Heart left ventricle (tissue), 16 donors: Measurements from ENCODE around the gene NUP133. TPM values are rescaled to one million over a fixed set of nuclear protein-coding genes. Genes with fewer than 3 reads are reported as not detected.

Experiments used
- ATAC-seq, 4 donors: fragments of 200-7000 bp; cut with Tn5 transposase; one replicate each; pipeline ENCODE4 v1.9.1; 2020 to 2022; ENCODE audit warnings: moderate library complexity in 4 of 4, mild to moderate bottlenecking in 3 of 4, moderate number of reproducible peaks in 1 of 4
- DNase-seq, 5 donors: peaks; one replicate each; pipeline ENCODE4 v3.0.0-alpha.2; 2020
- H3K27ac ChIP-seq, 12 donors: fragments of 200-600 bp; sonication (generic) in 4 of 12; one replicate each; pipeline versions ENCODE4 v1.5.0 to v1.8.0; 2016 to 2022; ENCODE audit warnings: mild to moderate bottlenecking in 2 of 12
- H3K27me3 ChIP-seq, 9 donors: fragments of 200-600 bp; sonication (generic) in 2 of 9; one replicate each; pipeline versions ENCODE4 v1.5.1 to v1.8.0; 2016 to 2022; ENCODE audit warnings: mild to moderate bottlenecking in 3 of 9
- H3K36me3 ChIP-seq, 9 donors: fragments of 200-600 bp; sonication (generic) in 2 of 9; one replicate each; pipeline versions ENCODE4 v1.5.0 to v1.8.0; 2018 to 2022; ENCODE audit warnings: mild to moderate bottlenecking in 2 of 9
- H3K4me1 ChIP-seq, 12 donors: fragments of 200-600 bp; sonication (generic) in 4 of 12; one replicate each; pipeline versions ENCODE4 v1.5.0 to v1.8.0; 2016 to 2022; ENCODE audit warnings: mild to moderate bottlenecking in 3 of 12
- H3K4me3 ChIP-seq, 12 donors: fragments of 200-600 bp; sonication (generic) in 4 of 12; one replicate each; pipeline versions ENCODE4 v1.5.0 to v1.8.0; 2017 to 2022; ENCODE audit warnings: mild to moderate bottlenecking in 9 of 12, moderate library complexity in 4 of 12
- H3K9me3 ChIP-seq, 12 donors: fragments of 200-600 bp; sonication (generic) in 4 of 12; one replicate each; pipeline versions ENCODE4 v1.5.0 to v1.8.0; 2016 to 2022; ENCODE audit warnings: mild to moderate bottlenecking in 1 of 12
- POLR2A ChIP-seq, 2 donors: fragments of 450-650 bp; IDR thresholded peaks; one replicate each; pipeline ENCODE4 v1.6.1; 2017; ENCODE audit warnings: antibody characterized with exemption in 2 of 2, mild to moderate bottlenecking in 2 of 2, moderate library complexity in 2 of 2
- whole genome bisulfite sequencing, 4 donors: extraction: QIAGEN DNeasy Blood & Tissue Kit in 2 of 4; methylation state at CpG; one replicate each; pipeline versions ENCODE4 v1.1.5 to v1.1.7; 2013 to 2018; 5-methylcytosine and 5-hydroxymethylcytosine counted together
- intact Hi-C, 10 donors: fragments of 100-400 bp; cut with DNase I; formaldehyde crosslinking; loops; one replicate each; pipeline versions ENCODE4 v1.11.1 to v1.14.2; 2022
- polyA plus RNA-seq, 2 donors: library from polyadenylated mRNA; stranded (reverse); fragments of 200-250 nt; gene quantifications; one replicate each; pipeline ENCODE4 v1.2.3, GENCODE V29; 2013
- total RNA-seq, 9 donors: library from RNA; depleted of rRNA in 2 of 9; stranded (reverse); fragments of >200 nt in 2 of 9; fragmentation: NEBNext Ultra II Directional in 3 of 9; extraction: Animal tissue kit (Norgen Biotek cat#: 25700) in 3 of 9; gene quantifications; one replicate each; pipeline versions ENCODE4 v1.1.0 to v1.2.4, GENCODE V29; 2016 to 2023
- TF ChIP-seq, protein P1 (sequence below), 12 donors: fragments of 200-600 bp; sonication (generic) in 4 of 12; IDR thresholded peaks; one replicate each; pipeline versions ENCODE4 v1.5.0 to v1.8.0; 2018 to 2022; ENCODE audit warnings: antibody characterized with exemption in 12 of 12, mild to moderate bottlenecking in 5 of 12
- donor health status: ischemic (EF 13 %, LVEDD 7.1; RV severe dilation, severe dysfunction).
- donor health status: healthy with polysubstance abuse.
- donor health status: DM: no; HTN: yes; CAD: no.
- donor health status: DM: no; HTN: no; CAD: no.
- donor health status: ischemic (EF 25% LVEDD 6.9; RV normal size, moderate dysfunction).
- donor health status: ischemic (EF 25% LVEDD 5.7; RV mildly dilated, moderate dysfunction).
- donor health status: healthy.
- donor health status: DM: yes; HTN: yes; CAD: no.
- donor health status: ischemic (EF 35%, LVEDD 5.7; RV mildly dilated, moderate dysfunction).
- donor health status: nonischemic (EF 11% LVEDD 7.7; RV severe dilation, severe dysfunction).
- donor health status: DM: yes; HTN: yes; CAD: no.
- donor health status: PGD.
- donor health status: ischemic (EF 29% LVEDD 5.4; RV normal size, mild dysfunction).
- donor health status: nonischemic (EF 23%, LVEDD 6.1; RV moderate dilation, normal function).

NUP133 gene
- total and polyA plus RNA-seq, 11 donors: 8.0 to 37.3 (median 28.6) TPM

DNA sequence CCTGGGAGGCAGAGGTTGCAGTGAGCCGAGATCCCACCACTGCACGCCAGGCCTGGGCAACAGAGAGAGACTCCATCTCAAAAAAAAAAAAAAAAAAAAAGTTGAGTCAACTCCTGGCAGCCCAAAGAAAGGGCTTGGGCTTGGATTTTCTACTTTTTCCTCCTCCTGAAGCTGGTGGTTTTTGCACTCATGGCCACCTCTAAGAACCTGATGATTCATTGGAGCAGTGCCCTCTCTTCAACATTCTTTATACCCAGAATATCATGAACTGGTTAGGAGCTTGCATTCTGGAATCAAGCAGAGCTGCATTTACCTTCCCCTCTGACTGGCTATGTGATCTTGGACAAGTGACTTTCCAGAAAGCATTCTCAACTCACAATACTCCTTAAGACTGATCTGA, 70.7 kb downstream of the NUP133 start:
- WGBS, 4 donors: 92 to 100% (median 99%) methylated on average over 2 of the region's 2 CpGs

GRCh38 chr1:229436201-229436600, 71.9 kb downstream of the NUP133 start:
- Histone ChIP-seq H3K27me3 (peaks cover 10 to 45% (median 34%) of the 10 kb centered on the region in 9 donors), H3K36me3 (peaks cover 0 to 35% (median 15%) of the 10 kb centered on the region in 9 donors), H3K4me3 (no peak overlapping the region), H3K27ac (peak overlapping the region in 9 of 12 donors; percentile 47 to 98 (median 92)), H3K4me1 (peaks cover 0 to 56% (median 10%) of the 10 kb centered on the region in 12 donors), H3K9me3 (no peaks in the 10 kb centered on the region)
- DNase-seq (peak in 1 of 5 donors; percentile 16), ATAC-seq (no peak)
- TF ChIP-seq, protein P1, sequence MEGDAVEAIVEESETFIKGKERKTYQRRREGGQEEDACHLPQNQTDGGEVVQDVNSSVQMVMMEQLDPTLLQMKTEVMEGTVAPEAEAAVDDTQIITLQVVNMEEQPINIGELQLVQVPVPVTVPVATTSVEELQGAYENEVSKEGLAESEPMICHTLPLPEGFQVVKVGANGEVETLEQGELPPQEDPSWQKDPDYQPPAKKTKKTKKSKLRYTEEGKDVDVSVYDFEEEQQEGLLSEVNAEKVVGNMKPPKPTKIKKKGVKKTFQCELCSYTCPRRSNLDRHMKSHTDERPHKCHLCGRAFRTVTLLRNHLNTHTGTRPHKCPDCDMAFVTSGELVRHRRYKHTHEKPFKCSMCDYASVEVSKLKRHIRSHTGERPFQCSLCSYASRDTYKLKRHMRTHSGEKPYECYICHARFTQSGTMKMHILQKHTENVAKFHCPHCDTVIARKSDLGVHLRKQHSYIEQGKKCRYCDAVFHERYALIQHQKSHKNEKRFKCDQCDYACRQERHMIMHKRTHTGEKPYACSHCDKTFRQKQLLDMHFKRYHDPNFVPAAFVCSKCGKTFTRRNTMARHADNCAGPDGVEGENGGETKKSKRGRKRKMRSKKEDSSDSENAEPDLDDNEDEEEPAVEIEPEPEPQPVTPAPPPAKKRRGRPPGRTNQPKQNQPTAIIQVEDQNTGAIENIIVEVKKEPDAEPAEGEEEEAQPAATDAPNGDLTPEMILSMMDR (IDR thresholded peaks at IDR 0.05): no peak
- TF ChIP-seq POLR2A (IDR thresholded peaks at IDR 0.05): no peak
- WGBS, 4 donors: 73 to 84% (median 77%) methylated on average over 3 to 7 of the region's 7 CpGs
- intact Hi-C loops: no loop called here

More for the DNA sequence above, 70.7 kb downstream of the NUP133 start:
- Histone ChIP-seq H3K27me3 (peaks cover 4 to 33% (median 24%) of the 10 kb centered on the region in 9 donors), H3K4me1 (peaks cover 0 to 44% (median 3%) of the 10 kb centered on the region in 12 donors), H3K36me3 (peaks cover 0 to 37% (median 26%) of the 10 kb centered on the region in 9 donors), H3K9me3 (no peaks in the 10 kb centered on the region), H3K27ac (no peak overlapping the region), H3K4me3 (no peak overlapping the region)
- no peak for DNase-seq
- intact Hi-C loops: no loop called here
- no peak for TF ChIP-seq POLR2A (IDR thresholded peaks at IDR 0.05)
- TF ChIP-seq, protein P1 (IDR thresholded peaks at IDR 0.05): no peak
- no peak for ATAC-seq

GRCh38 chr1:229434641-229435051, 73.5 kb downstream of the NUP133 start:
- no peaks in the 10 kb centered on the region for H3K9me3 ChIP-seq
- H3K4me1 ChIP-seq: peaks cover 0 to 57% (median 17%) of the 10 kb centered on the region in 12 donors
- no peak for TF ChIP-seq POLR2A (IDR thresholded peaks at IDR 0.05)
- TF ChIP-seq, protein P1 (IDR thresholded peaks at IDR 0.05): no peak
- H3K36me3 ChIP-seq: peaks cover 0 to 25% (median 3%) of the 10 kb centered on the region in 9 donors
- peak overlapping the region in 9 of 12 donors; percentile 7 to 72 (median 52) for H3K4me3 ChIP-seq
- peak overlapping the region; percentile 1 to 98 (median 89) for H3K27ac ChIP-seq
- ATAC-seq (peak; percentile 53 to 67 (median 56)), DNase-seq (peak in 4 of 5 donors; percentile 74 to 85 (median 78))
- intact Hi-C loops: loop anchor here in 2 of 10 donors (1.0 to 5.0 kb wide), 3 partner anchors 25 to 62 kb away; no protein-coding TSS in a partner anchor
- peaks cover 16 to 60% (median 48%) of the 10 kb centered on the region in 9 donors for H3K27me3 ChIP-seq
- 1 to 4% (median 2%) methylated on average over 14 to 27 of the region's 27 CpGs for WGBS, 4 donors

DNA sequence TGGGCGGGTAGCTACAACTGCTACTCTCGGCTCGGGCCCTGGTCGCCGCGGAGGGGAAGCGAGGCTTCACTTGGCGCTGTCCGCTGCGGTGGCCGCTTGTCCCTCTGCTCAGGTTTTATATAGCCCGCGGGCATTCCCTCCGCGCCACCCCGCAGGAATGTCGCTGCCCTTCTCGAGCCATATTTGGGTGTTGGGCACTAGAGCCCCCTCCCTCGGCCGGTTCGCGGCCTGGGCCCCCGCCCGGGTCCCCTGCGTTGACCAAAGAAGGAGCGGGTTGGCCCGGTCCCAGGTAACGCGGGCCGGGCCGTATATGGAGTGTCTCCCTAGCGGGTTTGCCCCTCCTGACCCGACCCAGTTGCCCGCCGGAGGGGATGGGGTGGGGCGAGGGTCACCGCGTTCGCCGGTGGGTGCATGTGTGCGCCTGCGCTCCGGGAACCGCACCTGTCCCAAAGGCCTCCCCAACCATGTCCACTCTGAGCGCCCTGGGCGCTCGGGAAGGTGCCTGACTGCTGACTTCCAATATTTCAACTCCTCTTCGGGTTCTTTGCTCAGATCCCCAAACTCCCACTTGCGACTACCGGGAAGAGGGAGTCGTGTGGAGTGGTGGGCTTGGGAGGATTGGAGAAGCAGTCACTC, 74.0 kb downstream of the NUP133 start, which contains the start of gene ACTA1:
ACTA1 (minus strand) TSS at position 90 of the 636 bp plus-strand sequence. CDS start 979 bp downstream, outside the sequence.
- H3K4me3 ChIP-seq: peak within 1 kb of the TSS in 11 of 12 donors; percentile 26 to 72 (median 52)
- peak in 1 of 2 donors; percentile 15 for TF ChIP-seq POLR2A (IDR thresholded peaks at IDR 0.05)
- TF ChIP-seq, protein P1 (IDR thresholded peaks at IDR 0.05): no peak
- peak; percentile 64 to 90 (median 83) for DNase-seq
- peaks cover 0 to 20% (median 0%) of the 10 kb centered on the region in 9 donors for H3K36me3 ChIP-seq
- 0 to 2% (median 1%) methylated on average over 26 to 51 of the region's 51 CpGs for WGBS, 4 donors
- H3K4me1 ChIP-seq: peaks cover 0 to 57% (median 17%) of the 10 kb centered on the region in 12 donors
- H3K27ac ChIP-seq: peak within 1 kb of the TSS; percentile 1 to 98 (median 89)
- no peaks in the 10 kb centered on the region for H3K9me3 ChIP-seq
- ATAC-seq: peak; percentile 57 to 71 (median 66)
- H3K27me3 ChIP-seq: peaks cover 16 to 66% (median 51%) of the 10 kb centered on the region in 9 donors
- intact Hi-C loops: loop anchor here in 2 of 10 donors (1.0 to 5.0 kb wide), 3 partner anchors 25 to 62 kb away; no protein-coding TSS in a partner anchor
